ENCODE data around the gene KRTAP4-2.
"Not testable (repeated sequence)": the region's sequence is repeated elsewhere in the genome, so short reads cannot be mapped to it uniquely, and the experiment has no call there.

Gene KRTAP4-2

GRCh38 chr17:41177727-41178271 lies at the start of gene KRTAP4-2:
KRTAP4-2 (minus strand) TSS chr17:41178221; CDS start chr17:41178164, 57 bp downstream.
- DNase-seq (ENCODE audit: low spot score): no peak

DNA sequence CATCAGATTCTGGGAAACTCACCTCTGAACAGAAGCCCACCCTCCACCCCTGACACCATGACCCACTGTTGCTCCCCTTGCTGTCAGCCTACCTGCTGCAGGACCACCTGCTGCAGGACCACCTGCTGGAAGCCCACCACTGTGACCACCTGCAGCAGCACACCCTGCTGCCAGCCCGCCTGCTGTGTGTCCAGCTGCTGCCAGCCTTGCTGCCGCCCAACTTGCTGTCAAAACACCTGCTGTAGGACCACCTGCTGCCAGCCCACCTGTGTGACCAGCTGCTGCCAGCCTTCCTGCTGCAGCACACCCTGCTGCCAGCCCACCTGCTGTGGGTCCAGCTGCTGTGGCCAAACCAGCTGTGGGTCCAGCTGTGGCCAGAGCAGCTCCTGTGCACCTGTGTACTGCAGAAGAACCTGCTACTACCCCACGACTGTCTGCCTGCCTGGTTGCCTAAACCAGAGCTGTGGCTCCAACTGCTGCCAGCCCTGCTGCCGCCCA lies 48.6 kb upstream of the KRTAP4-2 start, which contains the start of gene KRTAP9-2:
TSS of gene KRTAP9-2 (plus strand) at position 51 of the 498 bp plus-strand sequence. CDS start at position 58, 7 bp downstream.
- DNase-seq (ENCODE audit: low spot score): not testable (repeated sequence)

DNA sequence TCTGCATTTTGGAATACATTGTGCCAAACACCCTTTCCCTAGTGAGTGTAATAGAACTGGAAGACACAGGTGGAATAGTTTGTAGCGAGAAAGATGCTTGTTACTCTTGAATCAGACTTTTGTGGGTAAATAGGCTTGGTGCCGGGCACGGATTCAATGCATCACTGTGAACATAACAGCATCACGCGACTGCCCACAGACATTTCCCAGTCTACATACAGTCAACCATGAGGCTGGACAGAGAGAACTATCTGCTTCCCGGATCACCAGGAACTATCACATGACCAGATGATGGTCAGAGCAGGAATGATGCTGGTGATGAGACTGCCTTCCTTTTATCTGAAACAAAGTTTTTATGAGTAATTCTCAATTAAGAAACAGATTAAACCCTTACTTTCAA lies 48.0 kb upstream of the KRTAP4-2 start:
- no peak for DNase-seq (ENCODE audit: low spot score)

DNA sequence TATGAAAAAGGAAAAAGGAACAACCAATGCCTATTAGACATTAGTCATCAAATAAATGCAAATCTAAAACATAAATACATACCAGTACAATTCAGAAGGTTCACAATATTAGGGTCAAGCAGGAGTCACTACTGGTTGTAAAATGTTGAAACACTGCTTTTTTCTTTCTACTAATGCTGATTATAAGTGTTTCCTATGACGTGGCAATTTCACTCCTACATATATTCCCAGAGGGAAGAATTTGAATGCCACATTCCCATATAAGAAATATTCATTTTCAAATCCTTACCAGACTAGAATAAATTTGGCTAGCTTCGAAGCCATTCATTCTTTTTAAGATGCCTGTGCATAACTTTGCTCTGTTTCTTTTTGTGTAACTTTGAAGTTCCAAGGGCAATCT lies 45.8 kb upstream of the KRTAP4-2 start:
- DNase-seq (ENCODE audit: low spot score): no peak

DNA sequence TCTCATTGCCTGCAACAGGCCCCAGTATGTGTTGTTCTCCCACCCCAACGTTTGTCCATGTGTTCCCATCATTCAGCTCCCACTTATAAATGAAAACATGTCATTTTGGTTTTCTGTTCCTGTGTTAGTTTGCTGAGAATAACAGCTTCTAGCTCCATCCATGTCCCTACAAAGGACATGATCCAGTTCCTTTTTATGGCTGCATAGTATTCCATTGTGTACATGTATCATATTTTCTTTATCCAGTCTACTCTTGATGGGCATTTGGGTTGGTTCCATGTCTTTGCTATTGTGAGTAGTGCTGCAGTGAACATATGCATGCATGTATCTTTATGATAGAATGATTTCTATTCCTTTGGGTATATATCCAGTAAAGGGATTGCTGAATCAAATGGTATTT lies 37.7 kb upstream of the KRTAP4-2 start:
- DNase-seq (ENCODE audit: low spot score): no peak

- DNase-seq (ENCODE audit: low spot score): no peak
Observed at GRCh38 chr17:41212524-41213169, 34.6 kb upstream of the KRTAP4-2 start.

GRCh38 chr17:41211845-41212466 lies 33.9 kb upstream of the KRTAP4-2 start:
- no peak for DNase-seq (ENCODE audit: low spot score)

GRCh38 chr17:41199421-41200078 lies 21.5 kb upstream of the KRTAP4-2 start:
- no peak for DNase-seq (ENCODE audit: low spot score)

- no peak for DNase-seq (ENCODE audit: low spot score)
Observed at GRCh38 chr17:41196068-41196467, 18.0 kb upstream of the KRTAP4-2 start.

GRCh38 chr17:41190328-41190727 lies 12.3 kb upstream of the KRTAP4-2 start:
- no peak for DNase-seq (ENCODE audit: low spot score)

- DNase-seq (ENCODE audit: low spot score): not testable (repeated sequence)
Observed at GRCh38 chr17:41189837-41190318, 11.9 kb upstream of the KRTAP4-2 start, which contains the start of gene KRTAP9-1. KRTAP9-1 (plus strand) TSS chr17:41189887; CDS start chr17:41189887, 0 bp downstream.

GRCh38 chr17:41186872-41187271 lies 8.9 kb upstream of the KRTAP4-2 start:
- DNase-seq (ENCODE audit: low spot score): no peak

- no peak for DNase-seq (ENCODE audit: low spot score)
Observed at GRCh38 chr17:41185001-41185400, 7.0 kb upstream of the KRTAP4-2 start.

DNA sequence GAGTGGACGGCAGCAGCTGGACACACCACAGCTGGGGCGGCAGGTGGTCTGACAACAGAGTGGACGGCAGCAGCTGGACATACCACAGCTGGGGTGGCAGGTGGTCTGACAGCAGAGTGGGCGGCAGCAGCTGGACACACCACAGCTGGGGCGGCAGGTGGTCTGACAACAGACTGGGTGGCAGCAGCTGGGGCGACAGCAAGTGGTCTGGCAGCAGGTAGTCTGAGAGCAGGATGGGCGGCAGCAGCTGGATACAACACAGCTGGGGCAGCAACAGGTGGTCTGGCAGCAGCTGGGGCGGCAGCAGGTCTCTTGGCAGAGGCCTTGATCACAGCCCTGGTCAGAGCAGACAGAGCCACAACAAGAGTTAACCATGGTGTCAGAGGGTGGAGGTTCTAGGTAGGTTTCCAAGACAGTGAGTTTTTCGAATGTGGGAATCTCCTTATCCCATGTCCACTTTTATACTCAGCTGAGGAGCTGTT lies 6.5 kb upstream of the KRTAP4-2 start, which contains the start of gene KRTAP4-1:
TSS of gene KRTAP4-1 (minus strand) at position 432 of the 482 bp plus-strand sequence. CDS start at position 375, 57 bp downstream.
- DNase-seq (ENCODE audit: low spot score): no peak

DNA sequence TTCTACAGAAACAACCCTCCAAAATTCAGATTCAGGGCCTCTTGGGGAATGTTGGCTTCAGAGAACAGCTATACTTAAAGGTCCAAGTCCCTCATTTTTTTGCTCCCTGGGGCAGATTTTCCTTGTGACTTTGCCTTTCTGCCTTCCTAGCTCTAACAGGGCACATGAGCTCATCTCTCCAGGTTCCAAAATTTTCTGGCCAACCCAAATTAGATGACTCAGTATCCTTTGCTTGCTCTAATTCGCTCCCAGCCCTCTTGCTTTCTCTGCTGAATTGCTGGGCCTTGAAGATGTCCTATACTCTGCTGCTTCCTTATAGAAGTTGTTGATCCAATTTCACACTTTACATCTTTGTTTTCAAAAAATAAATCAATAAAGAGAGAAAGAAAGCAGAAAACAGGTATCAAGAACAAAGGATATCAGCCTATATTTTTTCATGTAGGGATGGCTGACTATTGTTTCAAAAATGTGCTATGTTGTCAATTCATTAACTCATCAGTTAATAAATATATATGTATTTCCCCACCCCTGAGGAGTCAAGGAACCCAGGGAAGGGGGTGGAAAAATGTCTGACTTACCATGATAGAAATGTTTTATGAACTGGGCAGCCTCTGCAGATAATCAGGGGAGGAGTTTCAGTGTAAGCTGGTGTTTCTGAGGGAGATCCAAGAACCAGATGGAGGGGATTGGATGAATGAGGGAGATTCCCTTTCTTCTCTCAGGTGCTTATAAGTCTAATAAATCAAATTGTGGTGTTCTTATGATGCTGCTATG lies 1.0 kb upstream of the KRTAP4-2 start:
- no peak for DNase-seq (ENCODE audit: low spot score)

- DNase-seq (ENCODE audit: low spot score): peak; percentile 25
Observed at GRCh38 chr17:41178341-41178740, 320 bp upstream of the KRTAP4-2 start.

GRCh38 chr17:41176744-41177387 lies 1.2 kb downstream of the KRTAP4-2 start:
- DNase-seq (ENCODE audit: low spot score): no peak

DNA sequence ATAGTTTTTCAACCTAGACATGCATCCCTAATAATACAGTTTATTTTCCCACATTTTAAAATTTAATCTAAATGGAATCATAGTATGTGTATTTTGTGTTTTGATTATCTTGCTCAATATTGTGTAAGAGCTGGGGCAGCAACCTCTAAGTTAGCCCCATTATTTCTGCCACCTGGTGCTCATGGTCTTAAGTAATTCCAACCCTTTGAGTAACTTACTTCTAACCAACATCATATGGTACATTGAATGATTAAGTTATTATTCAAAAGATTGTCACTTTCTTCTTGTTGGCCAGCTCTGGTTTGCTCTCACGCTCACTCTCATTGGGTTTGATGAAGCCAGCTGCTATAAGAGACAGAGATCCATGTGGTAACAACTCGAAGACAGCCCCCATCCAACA lies 6.1 kb downstream of the KRTAP4-2 start:
- DNase-seq (ENCODE audit: low spot score): no peak

DNA sequence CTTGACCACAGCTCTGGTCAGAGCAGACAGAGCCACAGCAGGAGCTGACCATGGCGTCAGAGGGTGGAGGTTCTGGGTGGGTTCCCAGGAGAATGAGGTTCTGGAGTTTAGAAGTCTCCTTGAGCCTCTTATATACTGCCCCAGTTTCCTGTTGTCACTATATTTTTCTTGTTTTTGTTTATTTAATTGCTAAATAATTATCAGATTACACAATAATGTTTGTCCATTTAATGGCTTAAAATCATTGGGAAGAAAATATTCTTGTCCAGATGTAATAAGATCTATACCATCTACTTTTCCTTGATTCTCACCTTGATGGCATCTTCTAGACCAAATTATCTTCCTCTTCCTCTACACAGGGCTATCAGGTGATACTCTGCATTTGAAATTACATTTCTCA lies 9.9 kb downstream of the KRTAP4-2 start, which contains the start of gene KRTAP4-3:
TSS of gene KRTAP4-3 (minus strand) at position 101 of the 400 bp plus-strand sequence. CDS start at position 52, 49 bp downstream.
- no peak for DNase-seq (ENCODE audit: low spot score)

DNA sequence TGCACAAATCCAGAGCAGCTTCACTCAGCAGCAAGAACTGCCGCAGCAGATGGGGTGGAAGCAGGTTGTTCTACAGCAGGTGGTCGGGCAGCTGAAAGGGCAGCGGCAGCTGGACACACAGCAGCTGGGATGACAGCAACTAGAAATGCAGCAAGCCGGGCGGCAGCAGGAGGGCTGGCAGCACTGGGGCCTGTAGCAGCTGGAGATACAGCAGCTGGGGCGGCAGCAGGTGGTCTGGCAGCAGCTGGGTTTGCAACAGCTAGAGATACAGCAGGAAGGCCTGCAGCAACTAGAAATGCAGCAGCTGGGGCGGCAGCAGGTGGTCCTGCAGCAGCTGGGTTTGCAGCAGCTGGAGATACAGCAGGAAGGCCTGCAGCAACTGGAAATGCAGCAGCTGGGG lies 10.5 kb downstream of the KRTAP4-2 start:
- DNase-seq (ENCODE audit: low spot score): no peak

DNA sequence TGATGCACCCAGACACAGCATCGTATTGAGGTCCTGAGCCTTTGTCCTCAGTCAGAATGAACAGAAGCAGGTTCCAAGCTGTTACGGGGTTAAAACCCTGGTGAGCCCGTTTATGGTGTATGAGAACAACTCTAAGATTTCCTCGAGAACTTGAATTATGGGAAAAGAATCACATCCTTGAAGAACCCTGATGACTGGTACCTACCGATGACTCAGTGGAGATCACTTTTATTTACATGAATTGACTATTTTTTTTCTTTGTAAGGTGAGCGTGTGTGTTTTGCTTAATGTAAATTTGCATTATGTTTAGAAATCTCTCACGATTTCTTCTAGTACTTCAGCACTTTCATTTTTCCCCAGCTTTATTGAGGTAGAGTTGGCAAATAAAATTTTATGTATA lies 14.2 kb downstream of the KRTAP4-2 start:
- no peak for DNase-seq (ENCODE audit: low spot score)
